Measurements from ENCODE around the gene LAMC2. TPM values are rescaled to one million over a fixed set of nuclear protein-coding genes. Genes with fewer than 3 reads are reported as not detected.

Gene LAMC2
- total RNA-seq, 1 experiment from 2014 or later, result 0.08 TPM

Other genes with a start within 250 kb of the LAMC2 start
- not detected in 2 replicates for gene SHCBP1L, start 233.1 kb upstream of the LAMC2 start, total RNA-seq (2014; rRNA removed; shearing (Covaris generic))
- gene LAMC1, start 162.8 kb upstream of the LAMC2 start, total RNA-seq (2014; rRNA removed; shearing (Covaris generic)), result 122 and 123 TPM in 2 replicates
- not detected in 2 replicates for gene NMNAT2, start 232.1 kb downstream of the LAMC2 start, total RNA-seq (2014; rRNA removed; shearing (Covaris generic))